Stomach (tissue), 4 donors: Measurements from ENCODE around the gene MSMO1.

ENCODE experiments used
- POLR2A ChIP-seq, 4 donors: fragments of 450-650 bp; IDR thresholded peaks; one replicate each; pipeline ENCODE4 v1.6.1; 2016; ENCODE audit warnings: antibody characterized with exemption in 4 of 4, control low read depth in 2 of 4, mild to moderate bottlenecking in 1 of 4, moderate library complexity in 1 of 4
- POLR2AphosphoS5 ChIP-seq, 3 donors: sonication (generic); formaldehyde crosslinking; IDR thresholded peaks; one replicate each; pipeline ENCODE4 v1.6.1; 2016; ENCODE audit warnings: antibody characterized with exemption in 3 of 3
- TF ChIP-seq, protein P1 (sequence below), 7 experiments: fragments of 450-650 bp in 4 of 7; fragments of 200-600 bp in 3 of 7; sonication (generic) in 3 of 7; IDR thresholded peaks; one replicate each; pipeline ENCODE4 v1.5.1; 2016 to 2019; ENCODE audit warnings: antibody characterized with exemption in 7 of 7, control low read depth in 2 of 7, mild to moderate bottlenecking in 1 of 7

DNA sequence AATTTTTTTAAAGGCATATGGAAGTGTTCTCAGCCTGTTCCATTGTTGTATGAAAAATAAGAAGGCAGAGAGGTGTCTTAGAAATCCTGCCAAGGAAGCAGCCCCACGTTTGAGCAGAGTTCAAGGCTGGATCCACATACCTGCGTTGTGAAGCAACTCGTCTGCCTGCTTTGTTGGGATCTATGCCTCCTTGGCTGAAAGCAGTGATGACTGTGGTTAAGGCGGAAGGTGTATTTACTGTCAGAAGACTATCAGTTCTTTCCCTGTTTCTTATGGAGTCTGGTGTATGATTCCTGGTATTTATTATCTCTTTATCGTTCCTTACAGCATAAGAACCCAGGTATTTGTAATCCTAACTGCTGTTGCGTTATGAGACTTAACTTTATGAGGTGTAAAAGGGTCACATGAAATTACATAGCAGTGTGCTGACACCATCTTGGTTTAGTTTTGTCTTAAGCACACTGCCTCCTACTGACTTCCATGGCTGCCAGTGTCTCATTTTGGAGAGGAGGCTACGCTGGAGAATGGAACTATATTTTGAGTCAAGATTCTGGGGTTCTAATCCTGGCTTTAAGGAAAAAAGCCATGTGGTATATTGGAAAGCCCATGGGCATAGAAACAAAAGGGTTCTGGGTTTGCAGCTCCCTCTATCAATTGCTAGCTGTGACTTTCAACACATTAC, 3.1 kb upstream of the MSMO1 start:
- TF ChIP-seq, protein P1, sequence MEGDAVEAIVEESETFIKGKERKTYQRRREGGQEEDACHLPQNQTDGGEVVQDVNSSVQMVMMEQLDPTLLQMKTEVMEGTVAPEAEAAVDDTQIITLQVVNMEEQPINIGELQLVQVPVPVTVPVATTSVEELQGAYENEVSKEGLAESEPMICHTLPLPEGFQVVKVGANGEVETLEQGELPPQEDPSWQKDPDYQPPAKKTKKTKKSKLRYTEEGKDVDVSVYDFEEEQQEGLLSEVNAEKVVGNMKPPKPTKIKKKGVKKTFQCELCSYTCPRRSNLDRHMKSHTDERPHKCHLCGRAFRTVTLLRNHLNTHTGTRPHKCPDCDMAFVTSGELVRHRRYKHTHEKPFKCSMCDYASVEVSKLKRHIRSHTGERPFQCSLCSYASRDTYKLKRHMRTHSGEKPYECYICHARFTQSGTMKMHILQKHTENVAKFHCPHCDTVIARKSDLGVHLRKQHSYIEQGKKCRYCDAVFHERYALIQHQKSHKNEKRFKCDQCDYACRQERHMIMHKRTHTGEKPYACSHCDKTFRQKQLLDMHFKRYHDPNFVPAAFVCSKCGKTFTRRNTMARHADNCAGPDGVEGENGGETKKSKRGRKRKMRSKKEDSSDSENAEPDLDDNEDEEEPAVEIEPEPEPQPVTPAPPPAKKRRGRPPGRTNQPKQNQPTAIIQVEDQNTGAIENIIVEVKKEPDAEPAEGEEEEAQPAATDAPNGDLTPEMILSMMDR (IDR thresholded peaks at IDR 0.05) = no peak
- TF ChIP-seq POLR2AphosphoS5 (IDR thresholded peaks at IDR 0.05) (no peak), POLR2A (IDR thresholded peaks at IDR 0.05) (no peak)
